Measurements from ENCODE around the gene LY86.

LY86 gene

DNA sequence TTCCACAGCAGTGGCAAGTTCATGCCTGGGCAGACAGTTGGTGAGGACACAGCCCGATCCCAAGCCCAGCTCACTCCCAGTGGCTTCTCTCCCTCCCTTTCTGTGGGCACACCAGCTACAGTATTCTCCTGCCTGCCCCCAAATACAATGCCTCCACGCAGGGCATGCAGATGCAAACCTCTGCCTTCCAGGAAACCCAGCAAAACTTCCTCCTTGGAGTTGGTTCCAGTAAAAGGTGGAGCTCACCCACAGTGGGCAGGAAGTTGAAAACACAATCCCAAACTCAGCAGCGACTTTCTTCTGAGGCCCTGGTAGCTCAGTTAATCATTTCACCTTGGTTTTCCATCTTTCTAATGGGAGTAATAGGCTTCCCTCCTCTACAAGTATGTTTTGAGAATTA is 93.7 kb downstream of the LY86 start:
- DNase-seq (ENCODE audit: low spot score) = no peak

DNA sequence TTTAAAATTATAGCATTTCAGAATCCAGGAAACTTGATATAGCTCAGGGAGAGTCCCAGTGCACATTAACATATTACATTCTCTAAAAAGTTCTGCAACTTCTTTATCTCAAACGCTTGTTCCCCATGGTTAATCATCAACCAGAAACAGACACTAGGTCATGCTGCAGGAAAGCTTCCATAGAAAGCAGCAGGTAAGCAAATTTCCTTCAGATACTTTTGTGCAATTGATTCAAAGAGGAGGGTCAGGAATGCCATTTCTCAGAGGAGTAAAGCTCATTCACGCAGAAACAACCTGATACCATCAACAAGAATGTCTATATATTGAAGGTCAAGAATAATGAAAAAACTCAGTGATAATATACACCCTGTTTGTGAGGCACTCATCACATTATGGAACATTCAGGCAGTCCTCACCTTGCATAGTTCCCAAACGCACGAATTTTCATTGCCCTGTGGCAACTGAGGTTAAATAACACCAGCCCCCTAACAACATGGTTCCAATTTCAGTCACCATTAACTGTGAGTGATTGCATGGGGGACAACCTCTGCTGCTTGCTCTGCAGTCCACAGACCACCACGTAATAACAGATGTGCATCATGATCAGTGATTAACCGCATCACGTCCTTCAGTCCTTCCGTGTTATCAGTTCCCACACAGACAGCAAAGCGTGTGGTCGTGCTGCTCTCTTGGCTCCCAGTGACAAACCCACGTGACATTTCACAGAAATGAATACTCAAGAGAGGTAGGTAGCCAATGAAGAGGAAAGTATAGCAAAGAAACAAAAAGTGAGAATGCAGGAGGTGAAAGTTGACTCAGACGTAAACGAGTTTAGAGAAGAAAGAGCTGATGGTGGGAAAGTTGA is 95.7 kb downstream of the LY86 start:
- DNase-seq (ENCODE audit: low spot score) = no peak

DNA sequence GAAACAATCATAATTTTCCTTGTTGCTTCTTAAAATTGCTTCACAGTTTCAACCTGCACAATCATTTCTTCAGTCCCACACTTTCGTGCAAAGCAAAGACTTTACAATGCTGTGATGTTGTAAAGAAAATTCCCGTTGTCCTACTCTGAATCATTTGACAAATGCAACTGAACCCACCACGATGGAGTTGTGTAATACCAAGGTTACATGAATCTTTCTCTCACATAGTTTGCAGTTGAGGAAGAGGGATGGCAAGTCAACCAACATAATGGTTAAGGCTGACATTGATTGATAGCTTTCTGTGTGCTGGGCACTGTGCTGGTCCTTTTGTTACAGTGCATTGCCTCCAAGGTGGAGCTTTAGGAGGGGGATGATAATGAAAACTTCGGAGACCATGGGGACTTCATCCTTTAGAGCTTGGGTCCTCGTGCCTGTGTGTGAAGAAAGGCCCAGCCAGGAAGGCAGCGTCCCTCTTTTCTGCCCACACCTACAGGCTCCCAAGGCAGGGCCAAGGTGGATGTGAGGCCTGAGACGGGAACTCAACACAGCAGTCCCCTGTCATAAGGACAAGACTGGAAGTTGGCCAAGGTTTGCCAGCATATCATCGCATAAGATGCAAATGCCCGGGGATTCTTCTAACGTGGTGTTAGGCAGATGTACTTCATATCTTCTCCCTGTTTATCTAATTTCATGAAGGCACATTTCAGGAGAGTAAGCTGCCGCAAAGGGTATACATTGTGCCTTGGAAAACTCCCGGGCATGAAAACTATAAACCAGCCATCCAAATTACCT is 96.9 kb downstream of the LY86 start:
- DNase-seq (ENCODE audit: low spot score) = no peak

DNA sequence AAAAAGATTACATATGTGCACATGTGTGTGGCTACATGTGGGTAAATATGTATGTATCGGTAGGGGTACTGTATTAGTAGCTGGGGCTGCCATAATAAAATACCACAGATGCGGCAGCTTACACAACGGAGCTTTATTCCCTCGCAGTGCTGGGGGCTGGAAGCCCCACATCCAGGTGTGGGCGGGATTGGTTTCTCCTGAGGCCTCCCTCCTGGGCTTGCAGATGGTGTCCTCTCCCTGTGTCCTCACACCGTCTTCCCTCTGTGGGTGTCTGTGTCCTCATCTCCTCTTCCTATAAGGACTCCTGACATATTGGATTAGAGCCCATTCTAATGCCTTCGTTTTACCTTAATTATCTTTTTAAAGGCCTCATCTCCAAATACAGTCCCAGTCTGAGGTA is 97.7 kb downstream of the LY86 start:
- no peak for DNase-seq (ENCODE audit: low spot score)

DNA sequence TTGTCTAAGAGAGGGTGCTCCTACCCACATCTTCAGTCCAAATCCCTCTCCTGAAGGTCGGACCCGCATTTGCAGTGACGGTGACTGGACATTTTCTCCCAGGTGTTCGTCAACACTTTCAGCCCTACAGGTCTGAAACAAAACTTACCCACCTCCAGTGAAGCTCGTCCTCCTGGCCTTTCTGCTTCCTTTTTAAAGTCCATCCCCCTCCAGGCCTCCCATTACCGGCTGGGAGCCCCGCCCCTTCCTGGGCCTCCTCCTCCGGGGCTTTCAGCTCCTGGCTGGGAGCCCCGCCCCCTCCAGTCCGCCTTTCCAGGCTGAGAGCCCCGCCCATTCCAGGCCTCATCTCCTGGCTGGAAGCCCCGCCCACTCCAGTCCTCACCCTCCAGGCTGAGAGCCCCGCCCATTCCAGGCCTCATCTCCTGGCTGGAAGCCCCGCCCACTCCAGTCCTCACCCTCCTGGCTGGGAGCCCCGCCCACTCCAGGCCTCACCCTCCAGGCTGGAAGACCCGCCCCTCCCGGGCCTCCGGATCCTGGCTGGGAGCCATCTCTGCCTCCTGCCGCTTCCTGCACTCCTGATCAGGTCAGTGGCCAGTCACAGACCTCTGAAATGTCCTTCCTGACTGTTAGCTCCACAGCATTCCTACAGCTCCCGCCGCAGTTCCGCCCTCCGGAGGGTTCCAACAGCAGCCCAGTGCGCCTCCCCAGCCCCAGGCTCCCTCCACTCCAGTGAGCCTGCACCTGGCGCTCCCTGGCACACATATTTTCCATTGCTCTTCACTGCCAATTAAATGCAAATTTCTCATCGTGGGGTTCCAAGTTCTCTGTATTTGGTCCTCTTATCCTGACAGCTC is 98.5 kb downstream of the LY86 start:
- DNase-seq (ENCODE audit: low spot score) = peak; percentile 93

DNA sequence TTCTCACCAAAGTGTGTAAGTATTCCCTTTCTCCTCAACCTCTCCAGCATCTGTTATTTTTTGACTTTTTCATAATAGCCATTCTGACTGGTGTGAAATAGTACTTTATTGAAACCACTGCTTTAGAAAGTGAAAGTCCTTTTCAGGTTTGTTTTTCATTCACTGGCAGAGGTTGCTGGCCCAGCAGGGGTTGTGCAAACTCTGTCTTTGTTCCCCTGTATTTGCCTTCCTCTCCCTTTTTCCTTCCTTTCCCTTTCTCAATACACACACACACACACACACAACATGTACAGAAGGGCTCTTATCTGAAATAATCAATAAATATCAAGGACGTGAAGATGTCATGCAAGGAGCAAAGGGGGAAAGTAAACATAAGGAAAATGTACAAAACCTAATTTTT is 99.8 kb downstream of the LY86 start:
- DNase-seq (ENCODE audit: low spot score) = no peak

DNA sequence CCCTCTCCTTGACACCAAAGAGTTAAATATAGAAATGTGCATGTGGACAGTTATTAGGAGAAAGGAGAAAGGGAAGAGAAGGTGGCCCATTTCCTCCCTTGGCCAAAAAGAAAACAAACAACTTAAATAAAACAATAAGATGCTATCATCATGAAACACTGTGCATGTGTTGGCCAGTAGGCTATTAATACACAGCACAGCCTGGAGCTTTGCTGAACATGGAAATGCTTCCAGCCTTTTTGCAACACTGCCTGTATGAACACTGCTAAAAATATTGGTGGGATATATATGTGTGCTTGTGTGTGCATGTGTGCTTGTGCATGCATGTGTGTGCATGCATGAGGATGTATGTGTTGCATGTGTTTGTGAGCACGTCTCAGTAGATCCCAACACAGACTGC is 100.4 kb downstream of the LY86 start:
- no peak for DNase-seq (ENCODE audit: low spot score)

DNA sequence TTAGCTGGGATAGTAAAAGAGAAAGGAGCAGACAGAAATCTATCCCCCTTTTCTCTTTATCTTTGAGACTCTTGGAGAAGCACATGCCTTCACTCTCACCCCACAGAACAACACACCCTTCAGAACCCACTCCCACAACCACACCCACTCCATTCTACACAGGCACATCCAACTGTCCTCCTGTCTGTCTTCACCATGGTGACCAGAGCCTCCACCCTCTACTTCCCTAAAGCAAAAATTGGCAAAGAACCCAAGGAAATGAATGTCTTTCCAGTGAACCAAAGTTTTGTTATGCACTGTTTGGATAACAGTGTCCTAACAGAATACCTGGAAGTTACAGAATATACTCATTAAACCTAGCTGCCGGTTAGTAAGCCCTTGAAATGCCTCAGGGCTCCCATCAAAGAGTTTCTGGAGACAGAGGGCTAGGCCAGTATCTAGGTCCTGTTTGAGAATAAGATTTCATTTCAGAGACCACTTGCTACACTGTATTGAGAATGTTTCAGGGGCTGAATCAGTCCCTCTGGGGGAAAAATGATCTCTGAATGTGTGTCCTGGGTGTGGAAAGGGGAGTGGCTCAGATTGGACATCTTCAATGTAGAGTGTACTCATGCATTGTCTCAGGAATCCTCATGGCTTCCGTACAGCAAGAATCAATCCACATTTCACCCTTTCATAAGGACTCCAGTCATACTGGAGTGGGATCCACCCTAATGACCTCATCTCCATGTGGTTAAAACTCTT is 101.1 kb downstream of the LY86 start:
- DNase-seq (ENCODE audit: low spot score) = no peak

DNA sequence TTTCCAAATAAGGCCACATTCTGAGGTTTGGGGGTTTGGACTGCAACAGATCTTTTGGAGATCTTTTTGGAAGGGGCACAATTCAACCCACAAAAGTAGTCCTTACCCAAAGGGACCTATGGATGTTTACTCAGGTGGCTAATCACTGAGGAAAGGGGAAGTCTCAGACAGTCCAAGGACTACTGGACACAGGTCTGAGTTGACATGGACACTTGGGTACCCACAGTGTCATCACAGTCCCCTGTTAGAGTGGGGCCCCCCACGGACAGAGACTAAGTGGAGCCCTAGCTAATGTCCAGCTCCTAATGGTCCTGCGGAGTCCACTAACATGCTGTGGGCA is 101.6 kb downstream of the LY86 start:
- no peak for DNase-seq (ENCODE audit: low spot score)

DNA sequence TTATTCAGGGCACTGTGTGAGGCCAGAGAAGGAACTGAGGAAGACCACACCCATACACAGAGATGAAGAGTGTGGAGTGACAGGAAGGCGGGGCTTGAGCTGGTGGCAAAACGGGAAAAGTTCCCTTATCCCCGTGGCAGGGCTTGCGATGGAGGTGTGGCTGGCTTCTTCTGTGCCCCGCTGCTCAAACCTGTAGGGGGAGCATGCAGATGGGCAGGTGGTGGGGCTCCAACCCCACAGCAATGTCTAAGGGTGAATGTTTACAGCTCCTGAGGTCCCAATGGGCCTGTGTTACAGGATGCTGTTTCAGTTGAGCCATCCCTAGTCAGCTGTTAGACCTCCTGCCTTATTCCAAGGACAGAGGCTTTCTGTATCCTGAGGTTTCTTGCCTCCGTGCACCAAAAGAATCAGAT is 105.9 kb downstream of the LY86 start:
- no peak for DNase-seq (ENCODE audit: low spot score)

DNA sequence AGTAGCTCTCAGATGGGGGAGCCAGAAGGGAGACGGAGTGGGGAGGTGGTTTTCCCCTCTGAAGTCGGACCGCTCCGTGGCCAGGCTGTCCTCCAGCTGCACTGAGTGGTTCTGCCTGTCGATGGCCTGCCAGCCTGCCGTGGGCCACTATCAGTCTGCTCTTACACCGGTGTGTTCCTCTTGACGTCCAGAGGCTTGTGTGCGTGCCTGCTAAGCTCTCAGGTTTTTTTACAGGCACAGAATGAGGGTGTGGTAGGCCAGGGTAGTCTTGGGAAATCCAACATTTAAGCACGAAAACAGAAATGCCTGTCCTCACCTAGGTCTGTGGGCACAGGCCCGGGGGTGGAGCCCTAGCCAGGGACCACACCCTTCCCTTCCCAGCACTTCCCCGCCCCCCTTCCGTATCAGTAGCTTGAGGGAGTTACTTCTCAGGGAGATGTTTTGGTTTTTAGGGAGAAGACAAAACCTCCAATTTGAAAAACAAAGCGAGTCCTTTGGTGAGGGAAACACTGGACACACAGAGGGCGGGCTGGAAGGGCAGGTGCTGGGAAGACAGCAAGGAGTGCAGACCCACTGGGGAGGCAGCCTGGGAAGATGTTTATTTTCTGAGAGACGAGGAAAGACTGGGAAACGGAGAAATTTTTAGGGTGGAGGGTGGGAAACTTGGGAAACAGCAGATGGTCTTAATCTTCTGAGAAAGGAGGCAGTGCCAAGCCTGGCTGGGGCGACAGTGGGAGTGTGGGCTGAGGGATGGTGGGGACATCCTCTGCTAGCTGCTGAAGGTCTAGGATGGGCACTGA is 106.5 kb downstream of the LY86 start:
- DNase-seq (ENCODE audit: low spot score) = peak; percentile 68

DNA sequence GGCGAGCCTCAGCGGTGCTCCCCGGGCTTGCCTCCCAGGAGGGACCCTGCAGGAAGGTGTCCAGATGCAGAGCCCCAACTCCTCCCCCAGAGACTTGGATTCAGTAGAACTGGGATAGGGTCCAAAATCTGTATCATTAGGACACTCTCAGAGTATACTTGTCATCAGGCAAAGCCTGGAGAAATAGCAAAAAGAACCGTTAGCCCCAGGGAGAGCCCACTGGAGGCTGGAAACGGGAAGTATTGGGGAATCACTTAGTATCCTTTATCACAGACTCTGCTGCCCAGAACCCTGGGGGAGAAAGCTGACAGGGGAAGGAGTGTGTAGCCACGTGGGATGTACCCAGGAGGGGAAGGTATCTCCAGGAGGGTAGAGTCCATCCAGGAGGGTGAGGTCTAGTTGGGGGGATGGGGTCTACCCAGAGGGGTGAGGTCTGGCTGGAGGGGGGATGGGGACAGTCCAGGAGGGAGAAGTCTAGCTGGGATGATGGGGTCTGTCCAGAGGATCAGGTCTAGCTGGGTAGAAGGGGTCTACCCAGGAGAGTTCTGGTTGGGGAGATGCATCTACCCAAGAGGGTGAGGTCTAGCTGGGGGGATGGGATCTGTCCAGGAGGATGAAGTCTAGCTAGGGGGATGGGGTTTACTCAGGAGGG is 107.2 kb downstream of the LY86 start:
- DNase-seq (ENCODE audit: low spot score) = no peak

DNA sequence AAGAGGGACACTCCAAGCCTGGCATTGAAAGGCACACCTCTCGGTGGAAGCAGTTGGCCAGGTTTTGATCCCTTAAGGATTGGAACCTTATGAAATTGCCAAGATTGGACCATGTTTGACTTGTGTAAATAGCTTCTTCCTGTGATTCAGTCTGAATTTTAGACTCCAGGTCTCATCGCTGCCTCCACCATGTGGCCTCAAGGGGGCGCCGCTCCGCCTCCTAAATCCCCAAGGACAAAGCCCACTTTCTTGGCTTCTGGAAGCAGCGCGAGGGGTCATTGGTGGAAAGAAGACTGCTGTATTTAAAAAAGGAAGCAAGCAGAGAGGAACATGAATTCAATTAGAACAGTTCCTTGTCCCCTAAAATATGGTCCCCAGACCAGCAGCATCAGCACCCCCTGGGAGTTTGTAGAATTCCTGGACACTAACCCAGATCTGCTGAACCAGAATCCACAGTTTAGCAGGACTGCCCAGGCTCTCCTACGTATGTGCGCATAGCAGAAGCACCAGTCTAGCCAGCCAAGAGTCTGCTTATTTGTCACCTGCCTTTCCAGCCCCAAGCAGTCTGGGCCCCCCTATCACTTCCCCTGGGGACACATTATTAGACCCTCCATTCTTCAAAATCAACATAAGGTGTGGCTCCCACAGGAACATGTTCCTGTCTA is 108.5 kb downstream of the LY86 start:
- DNase-seq (ENCODE audit: low spot score) = peak; percentile 82

DNA sequence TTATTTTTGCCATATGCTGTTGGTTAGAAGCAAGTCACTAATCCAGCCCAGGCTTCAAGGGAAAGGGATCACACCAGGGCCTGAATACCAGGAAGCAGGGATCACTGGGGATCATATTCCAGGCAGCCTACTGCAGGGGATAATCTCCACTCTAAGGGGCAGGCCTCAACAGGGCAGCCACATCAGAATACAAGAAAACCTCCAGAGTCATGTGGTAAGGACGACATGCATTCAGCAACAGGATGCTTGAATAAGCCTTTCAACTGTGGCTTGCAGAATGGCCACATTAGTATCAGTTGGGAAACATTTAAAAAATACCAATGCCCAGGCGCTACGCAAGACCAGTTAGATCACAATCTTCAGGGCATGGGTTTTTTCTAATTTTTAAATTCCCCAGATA is 109.1 kb downstream of the LY86 start:
- peak; percentile 84 for DNase-seq (ENCODE audit: low spot score)

DNA sequence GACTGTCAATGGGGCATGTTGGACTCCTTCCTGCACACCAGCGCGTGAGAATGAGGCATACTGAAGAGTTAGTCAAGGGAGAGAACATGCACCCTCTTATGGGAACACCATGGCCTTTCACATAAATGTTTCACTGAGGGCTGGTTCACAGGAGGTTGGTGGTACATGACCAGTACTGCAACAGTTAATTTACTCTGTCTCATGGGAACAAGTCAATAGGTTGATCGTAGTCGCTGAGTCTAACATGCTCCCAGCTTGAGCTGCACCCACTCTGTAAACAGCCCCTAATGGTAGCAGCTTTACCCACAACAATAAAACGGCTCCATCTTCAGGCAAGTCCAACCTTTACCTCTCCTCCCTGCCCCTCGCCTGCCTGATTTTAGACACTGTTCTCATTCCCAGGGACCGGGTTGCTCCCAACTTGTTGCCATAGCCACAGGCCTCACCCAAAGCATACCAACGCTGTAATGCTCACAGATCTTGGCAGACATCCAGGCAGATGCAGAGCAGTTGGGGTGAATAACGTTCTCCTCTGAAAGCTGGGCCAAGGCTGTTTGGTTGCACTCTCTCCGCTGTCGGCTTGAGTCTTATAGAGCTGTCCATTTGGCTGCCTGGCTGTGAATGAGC is 111.3 kb downstream of the LY86 start:
- DNase-seq (ENCODE audit: low spot score) = peak; percentile 64

DNA sequence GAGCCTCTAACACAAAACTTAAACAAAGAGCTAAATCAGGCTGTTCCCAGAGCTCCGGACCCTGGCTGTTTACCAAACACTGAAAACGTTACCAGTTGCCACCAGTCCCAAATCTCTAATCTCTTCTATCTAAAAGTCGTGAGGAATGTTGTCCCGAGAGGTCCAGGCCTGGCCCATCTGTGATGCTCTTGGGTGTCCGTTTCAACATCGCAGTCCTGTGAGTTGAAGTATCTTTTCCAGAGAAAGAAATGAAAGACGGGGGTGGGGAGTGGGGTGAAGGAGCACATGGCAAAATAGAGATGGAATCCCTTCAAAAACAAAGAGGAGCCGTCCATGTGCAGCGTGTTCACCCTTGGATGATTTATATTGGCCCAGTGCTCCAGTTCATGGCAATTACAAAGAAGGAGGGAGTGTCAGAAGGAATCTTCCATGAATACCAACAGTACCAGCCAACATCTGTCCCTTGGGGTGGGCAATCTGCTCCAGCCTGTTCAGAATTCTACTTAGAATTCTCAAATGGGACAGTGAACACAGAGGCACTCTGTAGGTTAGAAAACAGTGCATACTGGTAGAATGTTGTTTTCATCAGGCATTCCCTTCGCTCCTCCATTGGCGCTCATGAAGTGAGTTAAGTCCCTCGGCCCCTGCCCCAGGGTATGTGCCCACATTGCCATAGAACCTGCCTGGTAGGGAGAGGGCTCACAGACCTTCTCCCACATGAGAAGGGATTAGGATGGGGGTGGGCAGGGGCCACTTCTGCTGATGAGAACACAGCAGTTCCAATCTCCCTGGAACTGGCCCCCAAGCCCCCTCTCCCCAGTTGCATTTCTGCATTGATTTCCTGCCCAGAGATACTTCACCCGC is 112.1 kb downstream of the LY86 start:
- DNase-seq (ENCODE audit: low spot score) = no peak

DNA sequence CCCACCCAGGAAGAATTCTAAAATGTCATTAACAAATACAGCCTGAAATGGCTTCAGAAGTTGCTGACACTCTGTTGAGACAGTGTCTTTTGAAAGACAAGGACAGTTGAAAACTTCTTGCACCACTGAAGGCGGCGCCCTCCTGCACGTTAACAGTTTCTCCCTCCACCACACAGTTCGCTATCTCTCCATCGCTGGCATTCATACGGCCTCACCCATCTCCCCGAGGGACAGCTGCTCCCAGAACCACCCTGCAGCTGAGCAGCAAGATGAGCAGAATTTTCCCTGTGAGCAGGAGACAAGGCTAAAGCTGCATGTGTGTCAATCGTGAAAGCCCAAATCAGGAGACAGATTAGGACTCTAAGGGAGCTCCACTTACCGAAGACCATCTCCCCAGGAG is 113.3 kb downstream of the LY86 start:
- DNase-seq (ENCODE audit: low spot score) = no peak

DNA sequence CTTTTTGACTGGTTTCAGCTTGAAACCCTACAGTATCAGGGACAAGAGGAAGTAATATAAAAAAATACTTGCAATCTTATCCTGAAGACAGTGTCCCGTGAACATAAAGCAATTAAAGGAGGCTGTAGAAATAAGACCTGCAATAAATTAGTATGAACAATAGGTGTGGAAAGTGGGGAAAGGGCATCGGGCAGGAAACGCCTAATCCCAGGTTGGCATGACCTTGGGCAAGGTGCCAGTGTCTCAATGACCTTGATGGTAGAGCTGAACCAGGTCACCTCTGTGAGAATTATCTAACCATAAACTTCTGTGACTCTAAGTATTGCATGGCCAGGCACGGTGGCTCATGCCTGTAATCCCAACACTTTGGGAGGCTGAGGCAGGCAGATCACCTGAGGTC is 115.2 kb downstream of the LY86 start:
- DNase-seq (ENCODE audit: low spot score) = no peak

All from D341Med (cell line).